GM19240 (cell line): Measurements from ENCODE around the gene KRTCAP3.

Source experiments
- DNase-seq: peaks from one replicate; pipeline ENCODE4 v3.0.0; 2011; ENCODE audit warnings: low spot score; ENCODE audit not compliant: insufficient read length

Gene KRTCAP3

DNA sequence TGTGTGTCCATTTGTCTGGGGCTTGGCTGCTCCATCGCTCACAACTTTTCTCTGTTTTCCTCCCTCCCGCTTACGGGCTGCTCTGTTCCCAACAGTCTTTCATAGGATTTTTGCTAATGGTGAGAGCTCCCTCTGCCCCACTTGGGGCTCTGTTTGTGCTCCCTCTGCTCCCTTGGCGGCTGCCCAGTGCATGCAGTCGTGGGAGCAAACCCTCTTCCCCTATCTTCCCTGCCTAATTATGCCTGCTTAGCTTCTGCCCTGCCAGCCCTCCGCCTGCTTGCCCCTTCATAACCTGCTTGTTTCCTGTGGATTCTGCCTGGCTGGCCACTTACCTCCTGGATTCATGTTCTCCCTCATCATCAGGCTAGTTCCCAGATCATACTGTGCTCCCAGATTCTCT is 6.6 kb upstream of the KRTCAP3 start:
- no peak for DNase-seq

DNA sequence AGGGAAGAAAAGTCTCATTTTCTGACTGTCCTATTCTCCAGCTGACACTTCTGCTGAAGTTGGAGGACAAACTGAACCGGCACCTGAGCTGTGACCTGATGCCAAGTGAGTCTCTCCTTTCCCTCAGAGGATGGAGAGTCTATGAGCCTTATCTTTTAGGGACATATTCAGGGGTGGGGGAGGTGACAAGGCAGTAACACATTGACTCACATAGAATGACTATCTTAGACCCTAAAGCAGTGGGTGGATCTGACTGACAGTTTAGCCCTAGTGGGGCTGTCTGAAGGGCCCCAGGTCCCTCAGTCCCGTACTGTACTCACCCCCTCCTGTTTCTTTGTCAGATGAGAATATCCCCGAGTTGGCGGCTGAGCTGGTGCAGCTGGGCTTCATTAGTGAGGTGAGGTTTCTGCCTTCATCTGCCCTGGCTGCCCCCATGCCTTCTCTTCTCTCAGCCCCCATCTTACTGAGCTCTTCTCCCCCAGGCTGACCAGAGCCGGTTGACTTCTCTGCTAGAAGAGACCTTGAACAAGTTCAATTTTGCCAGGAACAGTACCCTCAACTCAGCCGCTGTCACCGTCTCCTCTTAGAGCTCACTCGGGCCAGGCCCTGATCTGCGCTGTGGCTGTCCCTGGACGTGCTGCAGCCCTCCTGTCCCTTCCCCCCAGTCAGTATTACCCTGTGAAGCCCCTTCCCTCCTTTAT is 805 bp upstream of the KRTCAP3 start:
- DNase-seq, result no peak

GRCh38 chr2:27442920-27443282 is 720 bp downstream of the KRTCAP3 start:
- DNase-seq, result no peak

- no peak for DNase-seq
Observed at GRCh38 chr2:27445155-27445554, 3.0 kb downstream of the KRTCAP3 start.

- no peak for DNase-seq
Observed at GRCh38 chr2:27445615-27446014, 3.4 kb downstream of the KRTCAP3 start.

GRCh38 chr2:27446057-27446456 is 3.9 kb downstream of the KRTCAP3 start:
- DNase-seq, result no peak

GRCh38 chr2:27448381-27448780 is 6.2 kb downstream of the KRTCAP3 start:
- no peak for DNase-seq

- DNase-seq, result no peak
Observed at GRCh38 chr2:27451095-27451494, 8.9 kb downstream of the KRTCAP3 start.

DNA sequence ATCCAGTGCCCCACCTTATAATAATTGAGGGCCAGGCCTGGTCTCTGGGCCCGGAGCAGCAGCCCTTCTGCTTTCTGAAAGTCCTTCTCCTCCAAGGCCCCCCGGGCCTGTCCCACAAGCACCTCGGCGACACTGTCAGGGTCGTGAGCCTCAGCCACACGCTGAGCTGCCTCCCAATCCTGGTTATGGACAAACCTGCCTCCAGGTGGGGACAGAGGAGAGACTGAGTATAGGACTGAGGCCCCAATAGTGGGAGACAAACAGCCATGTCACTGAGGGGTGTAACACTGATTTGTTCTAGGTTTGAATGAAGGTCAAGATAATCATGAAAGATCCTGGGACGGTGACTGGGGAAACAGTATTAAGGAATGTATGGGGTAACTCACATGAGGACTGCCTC is 11.8 kb downstream of the KRTCAP3 start:
- no peak for DNase-seq

GRCh38 chr2:27461118-27461517 is 18.9 kb downstream of the KRTCAP3 start:
- DNase-seq, result no peak

- no peak for DNase-seq
Observed at GRCh38 chr2:27464443-27464842, 22.3 kb downstream of the KRTCAP3 start.

- no peak for DNase-seq
Observed at GRCh38 chr2:27471961-27472360, 29.8 kb downstream of the KRTCAP3 start.

- DNase-seq, result no peak
Observed at GRCh38 chr2:27485496-27485895, 43.3 kb downstream of the KRTCAP3 start.

DNA sequence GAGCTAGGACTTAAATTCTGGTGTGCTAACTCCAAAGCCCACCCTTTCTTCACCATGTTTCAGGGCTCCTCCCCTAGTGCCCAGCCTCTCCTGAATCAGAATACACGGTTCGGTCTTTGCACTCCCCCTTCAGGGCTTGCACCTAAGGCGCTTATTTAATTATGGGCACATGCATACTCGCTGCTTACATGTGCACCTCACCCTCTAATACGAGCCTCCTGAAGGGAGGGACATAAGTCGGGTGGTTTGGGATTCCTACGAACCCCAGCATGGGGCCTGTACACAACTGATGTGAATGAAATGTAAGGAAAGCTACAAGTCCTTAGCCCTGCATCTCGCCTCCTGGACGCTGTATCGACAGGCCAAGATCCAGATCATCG is 46.9 kb downstream of the KRTCAP3 start:
- no peak for DNase-seq

- DNase-seq, result peak; percentile 97
Observed at GRCh38 chr2:27489498-27490397, 47.6 kb downstream of the KRTCAP3 start, which contains the start of gene IFT172. Gene IFT172 (minus strand): TSS chr2:27489743. CDS start chr2:27489653, 90 bp downstream.

DNA sequence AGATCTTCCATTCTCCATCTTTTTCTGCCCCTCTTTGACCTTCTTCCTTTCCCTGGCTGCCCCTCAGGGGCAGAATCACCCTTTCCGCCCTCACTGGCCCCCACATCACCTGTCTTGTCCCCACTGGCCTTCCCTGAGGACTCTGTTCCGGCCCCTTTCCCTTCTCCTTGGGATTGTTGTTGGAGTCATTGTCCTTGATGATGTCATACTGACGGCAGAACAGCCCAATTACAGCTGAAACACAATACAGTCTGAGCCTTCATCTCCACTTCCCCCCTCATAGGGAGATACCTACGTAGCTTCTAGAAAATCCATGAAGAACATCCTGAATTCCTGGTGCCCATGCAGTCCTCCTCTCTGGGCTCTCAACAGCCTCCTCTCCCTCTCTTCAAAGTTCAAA is 50.4 kb downstream of the KRTCAP3 start:
- no peak for DNase-seq

DNA sequence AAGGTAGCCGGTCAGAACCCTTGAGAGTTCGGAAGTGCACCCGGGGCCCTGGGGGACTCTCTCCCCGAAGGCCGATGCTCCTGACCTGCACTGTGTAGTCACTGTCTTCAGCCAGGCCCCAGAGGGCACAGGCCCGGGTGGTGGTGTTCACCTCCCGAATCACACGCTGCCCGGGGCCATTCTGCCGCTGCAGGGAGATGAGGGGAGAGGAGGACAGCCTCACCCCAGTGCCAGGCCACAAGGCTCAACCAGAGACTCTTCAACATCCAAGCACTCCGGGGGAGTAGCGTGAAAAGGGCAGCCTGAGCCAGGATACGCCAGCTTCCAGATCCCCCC is 51.7 kb downstream of the KRTCAP3 start:
- no peak for DNase-seq
